A549 (cell line): ENCODE data around the gene NAT10. TPM values are rescaled to one million over a fixed set of nuclear protein-coding genes. Genes with fewer than 3 reads are reported as not detected.
A peak's percentile ranks its signal among the peaks of the same experiment; 100 is the strongest.

Experiments used
- ATAC-seq, 2 experiments: fragments of 200-7000 bp in 1 of 2; fragments of >200 bp in 1 of 2; cut with Nextera tagmentation in 1 of 2; cut with Tn5 transposase in 1 of 2; 3 replicates each; pipeline versions ENCODE4 v1.8.0 to v1.9.1; 2018 to 2020; ENCODE audit warnings: mild to moderate bottlenecking in 1 of 2, moderate library complexity in 1 of 2
- CTCF ChIA-PET: fragments of 300-600 bp; sonication (Branson Sonifier 250); formaldehyde crosslinking; extraction: SDS; loops from one replicate; lab custom pipeline; 2021; ENCODE audit warnings: antibody characterized with exemption, inconsistent platforms; lab: Yijun Ruan, JAX
- POLR2A ChIA-PET: fragments of 350-600 bp; formaldehyde crosslinking; extraction: SDS; loops from one replicate; lab custom pipeline; 2021; ENCODE audit warnings: antibody characterized with exemption, inconsistent platforms; lab: Yijun Ruan, JAX
- DNase-seq, 2 experiments: peaks; one replicate each; pipeline versions ENCODE4 v3.0.0 to v3.0.0-alpha.2; 2011 to 2016; ENCODE audit warnings: low read depth in 1 of 2, low spot score in 1 of 2
- FAIRE-seq: peaks from 2 replicates; lab custom pipeline; 2011; peaks lifted over from hg19 to GRCh38; lab: Jason Lieb, UNC
- H3K27ac ChIP-seq, 2 experiments: fragments of >200 bp; sonication (Bioruptor Twin); formaldehyde crosslinking; 3 replicates each; pipeline ENCODE4 v1.5.1; 2016 to 2017
- H3K4me1 ChIP-seq: fragments of >200 bp; sonication (Bioruptor Twin); formaldehyde crosslinking; 3 replicates; pipeline ENCODE4 v1.6.1; 2016
- H3K4me2 ChIP-seq: fragments of >200 bp; sonication (Bioruptor Twin); formaldehyde crosslinking; 3 replicates; pipeline ENCODE4 v1.6.1; 2016
- H3K4me3 ChIP-seq: fragments of >200 bp; sonication (Bioruptor Twin); formaldehyde crosslinking; 3 replicates; pipeline ENCODE4 v1.5.1; 2016
- H3K9me3 ChIP-seq: fragments of >200 bp; sonication (Bioruptor Twin); formaldehyde crosslinking; 3 replicates; pipeline ENCODE4 v1.6.1; 2016
- EP300 ChIP-seq, 2 experiments: fragments of >200 bp; sonication (Bioruptor Twin); formaldehyde crosslinking; IDR thresholded peaks; 2 replicates in 1 of 2; 3 replicates in 1 of 2; pipeline ENCODE4 v1.6.1; 2016 to 2017
- FOSL2 ChIP-seq, 2 experiments: fragments of 450-650 bp in 1 of 2; fragments of >200 bp in 1 of 2; sonication (Bioruptor Twin) in 1 of 2; formaldehyde crosslinking; IDR thresholded peaks; 2 replicates each; pipeline versions ENCODE4 v1.5.0 to v1.6.1; 2016 to 2020; ENCODE audit warnings: mild to moderate bottlenecking in 1 of 2, moderate library complexity in 1 of 2
- HEYL ChIP-seq: fragments of 250-450 bp; sonication (Bioruptor Pico); IDR thresholded peaks from 2 replicates; pipeline ENCODE4 v1.8.0; 2021; ENCODE audit warnings: mild to moderate bottlenecking, moderate library complexity
- JUN ChIP-seq, 2 experiments: fragments of >200 bp; sonication (Bioruptor Twin); formaldehyde crosslinking; IDR thresholded peaks; 2 replicates in 1 of 2; 3 replicates in 1 of 2; pipeline ENCODE4 v1.6.1; 2016 to 2017
- RAD21 ChIP-seq, 2 experiments: fragments of >200 bp in 1 of 2; sonication (Bioruptor Twin) in 1 of 2; formaldehyde crosslinking in 1 of 2; IDR thresholded peaks in 1 of 2; conservative IDR thresholded peaks in 1 of 2; 2 replicates in 1 of 2; 3 replicates in 1 of 2; pipeline ENCODE4 v1.6.1; 2012 to 2018; ENCODE audit warnings: inconsistent platforms in 1 of 2
- RFX5 ChIP-seq: fragments of 450-650 bp; IDR thresholded peaks from 2 replicates; pipeline ENCODE4 v1.7.1; 2014; ENCODE audit warnings: antibody characterized with exemption, mild to moderate bottlenecking, moderate library complexity
- RNF2 ChIP-seq: fragments of 200-600 bp; sonication (generic); IDR thresholded peaks from 2 replicates; pipeline ENCODE4 v1.6.1; 2016; ENCODE audit warnings: low read depth, mild to moderate bottlenecking, antibody characterized with exemption, moderate library complexity, borderline replicate concordance
- SMC3 ChIP-seq: fragments of >200 bp; sonication (Bioruptor Twin); formaldehyde crosslinking; IDR thresholded peaks from 3 replicates; pipeline ENCODE4 v1.6.1; 2018; ENCODE audit warnings: inconsistent platforms
- ZSCAN20 ChIP-seq: fragments of 250-450 bp; sonication (Bioruptor Pico); IDR thresholded peaks from 2 replicates; pipeline ENCODE4 v1.8.0; 2022; ENCODE audit warnings: mild to moderate bottlenecking, moderate library complexity
- WGBS: methylation state at CpG from one replicate; pipeline ENCODE4 v1.1.6; 2017; ENCODE audit errors: missing lambda C conversion rate; 5-methylcytosine and 5-hydroxymethylcytosine counted together
- polyA plus RNA-seq, 4 experiments: library from polyadenylated mRNA; depleted of rRNA in 3 of 4; stranded (reverse); fragments of >200 nt; fragmentation: RNase III in 1 of 4; extraction: RNeasy Plus Mini Kit Qiagen cat#74134 plus additional on column Dnase treatment in 1 of 4; gene quantifications; 2 replicates in 3 of 4; 3 replicates in 1 of 4; pipeline ENCODE4 v1.2.3, GENCODE V29; 2011 to 2017
- TF ChIP-seq, protein P1 (sequence below): IDR thresholded peaks from 2 replicates; pipeline ENCODE4 v1.6.1; 2012
- TF ChIP-seq, protein P2 (sequence below): IDR thresholded peaks from 2 replicates; pipeline ENCODE4 v1.6.1; 2012; ENCODE audit warnings: low read depth, borderline replicate concordance
- TF ChIP-seq, protein P3 (sequence below): fragments of 150-350 bp; IDR thresholded peaks from 2 replicates; pipeline ENCODE4 v1.6.1; 2014; ENCODE audit warnings: low read depth, mild to moderate bottlenecking, low read length
- TF ChIP-seq, protein P4 (sequence below): fragments of >200 bp; sonication (Bioruptor Twin); formaldehyde crosslinking; IDR thresholded peaks from 3 replicates; pipeline ENCODE4 v1.5.1; 2016
- TF ChIP-seq, protein P5 (sequence below): fragments of 250-450 bp; sonication (Bioruptor Pico); IDR thresholded peaks from 2 replicates; pipeline ENCODE4 v1.5.0; 2021; ENCODE audit warnings: mild to moderate bottlenecking, moderate library complexity, borderline replicate concordance

The NAT10 gene
- polyA plus RNA-seq, 2 of the 4 experiments (the other 2 are of a cell fraction): 38.6 to 59.3 TPM

DNA sequence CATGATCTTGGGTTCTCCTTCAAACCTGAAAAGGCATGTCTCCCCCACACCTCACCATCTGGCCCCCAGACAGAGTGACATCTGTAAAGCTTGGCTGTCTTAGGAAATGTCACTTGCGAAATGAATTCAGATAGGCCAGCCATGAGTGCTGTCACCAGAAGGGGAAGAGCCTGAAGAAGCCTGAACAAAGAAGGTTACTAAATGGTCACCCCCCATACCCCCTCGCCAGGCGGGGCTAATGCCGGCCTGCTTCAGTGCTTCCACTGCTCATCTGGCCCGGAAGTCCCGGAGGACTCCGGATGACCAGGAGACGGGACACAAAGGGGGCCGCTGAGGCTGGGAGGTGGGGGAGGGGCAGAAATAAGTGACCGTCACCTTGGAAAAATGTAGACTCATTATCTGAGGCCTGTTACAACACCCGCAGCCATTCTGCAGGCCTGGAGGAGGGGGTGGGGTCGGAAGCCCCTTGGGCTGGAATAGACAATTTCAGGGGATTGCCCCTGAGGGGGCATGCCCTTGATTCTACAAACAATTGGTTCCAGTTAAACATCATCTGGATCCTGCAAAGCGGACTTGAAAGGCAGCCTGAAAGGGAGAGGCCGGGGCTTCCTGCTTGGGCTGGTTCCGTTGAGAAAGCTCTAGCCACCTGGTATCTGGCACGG, 43.2 kb downstream of the NAT10 start:
- Histone ChIP-seq H3K4me3 (no peak overlapping the region), H3K4me1 (no peaks in the 10 kb centered on the region), H3K9me3 (no peaks in the 10 kb centered on the region), H3K27ac (no peak overlapping the region), H3K4me2 (no peak overlapping the region)
- TF ChIP-seq, protein P1, sequence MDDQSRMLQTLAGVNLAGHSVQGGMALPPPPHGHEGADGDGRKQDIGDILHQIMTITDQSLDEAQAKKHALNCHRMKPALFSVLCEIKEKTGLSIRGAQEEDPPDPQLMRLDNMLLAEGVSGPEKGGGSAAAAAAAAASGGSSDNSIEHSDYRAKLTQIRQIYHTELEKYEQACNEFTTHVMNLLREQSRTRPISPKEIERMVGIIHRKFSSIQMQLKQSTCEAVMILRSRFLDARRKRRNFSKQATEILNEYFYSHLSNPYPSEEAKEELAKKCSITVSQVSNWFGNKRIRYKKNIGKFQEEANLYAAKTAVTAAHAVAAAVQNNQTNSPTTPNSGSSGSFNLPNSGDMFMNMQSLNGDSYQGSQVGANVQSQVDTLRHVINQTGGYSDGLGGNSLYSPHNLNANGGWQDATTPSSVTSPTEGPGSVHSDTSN: no peak
- TF ChIP-seq EP300 (IDR thresholded peaks at IDR 0.05) (no peak), ZSCAN20 (CRISPR knock-in tag) (no peak), RNF2 (no peak), HEYL (no peak)
- TF ChIP-seq, protein P2, sequence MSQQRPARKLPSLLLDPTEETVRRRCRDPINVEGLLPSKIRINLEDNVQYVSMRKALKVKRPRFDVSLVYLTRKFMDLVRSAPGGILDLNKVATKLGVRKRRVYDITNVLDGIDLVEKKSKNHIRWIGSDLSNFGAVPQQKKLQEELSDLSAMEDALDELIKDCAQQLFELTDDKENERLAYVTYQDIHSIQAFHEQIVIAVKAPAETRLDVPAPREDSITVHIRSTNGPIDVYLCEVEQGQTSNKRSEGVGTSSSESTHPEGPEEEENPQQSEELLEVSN: no peak
- CTCF ChIA-PET: interaction anchor here (1.1 to 6.3 kb wide), 8 partner anchors 8 to 331 kb away, joined by 3 to 40 read pairs (median 4); no protein-coding TSS in a partner anchor
- POLR2A ChIA-PET: no interaction called here
- DNase-seq: no peak
- no peak for ATAC-seq
- 91% methylated on average over 16 of the region's 16 CpGs for WGBS
- no peak for FAIRE-seq

DNA sequence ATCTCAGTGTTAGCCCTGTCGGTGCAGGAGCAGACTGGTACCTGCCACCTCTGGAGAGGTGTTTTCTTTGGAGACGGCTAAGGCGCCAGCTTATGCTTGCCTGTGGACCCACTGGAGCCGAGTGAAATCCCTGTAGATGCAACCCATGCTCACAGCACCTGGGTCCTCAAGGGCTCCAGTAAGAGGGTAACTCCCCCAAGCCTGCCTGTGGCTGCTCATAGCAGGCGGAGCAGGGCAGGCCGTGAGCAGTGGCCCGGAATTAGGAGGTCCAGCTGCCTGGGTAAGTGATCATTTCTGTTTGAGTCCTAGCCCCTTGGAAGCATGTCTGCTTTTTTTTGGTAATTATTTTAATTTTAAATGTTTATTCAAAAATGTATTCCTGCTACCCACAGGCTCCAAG, 43.8 kb downstream of the NAT10 start:
- no peak overlapping the region for H3K27ac ChIP-seq
- POLR2A ChIA-PET: no interaction called here
- H3K4me3 ChIP-seq: no peak overlapping the region
- H3K4me1 ChIP-seq: no peaks in the 10 kb centered on the region
- TF ChIP-seq RFX5 (no peak), JUN (IDR thresholded peaks at IDR 0.05) (0 out of 5 replicates have a peak, but pooled peaks of 1 of the 2 experiments have one; percentile 15), FOSL2 (IDR thresholded peaks at IDR 0.05) (no peak), FOSL2 (CRISPR knock-in tag; IDR thresholded peaks at IDR 0.05) (no peak)
- TF ChIP-seq, protein P3, sequence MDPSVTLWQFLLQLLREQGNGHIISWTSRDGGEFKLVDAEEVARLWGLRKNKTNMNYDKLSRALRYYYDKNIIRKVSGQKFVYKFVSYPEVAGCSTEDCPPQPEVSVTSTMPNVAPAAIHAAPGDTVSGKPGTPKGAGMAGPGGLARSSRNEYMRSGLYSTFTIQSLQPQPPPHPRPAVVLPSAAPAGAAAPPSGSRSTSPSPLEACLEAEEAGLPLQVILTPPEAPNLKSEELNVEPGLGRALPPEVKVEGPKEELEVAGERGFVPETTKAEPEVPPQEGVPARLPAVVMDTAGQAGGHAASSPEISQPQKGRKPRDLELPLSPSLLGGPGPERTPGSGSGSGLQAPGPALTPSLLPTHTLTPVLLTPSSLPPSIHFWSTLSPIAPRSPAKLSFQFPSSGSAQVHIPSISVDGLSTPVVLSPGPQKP: no peak
- WGBS: 86% methylated on average over 7 of the region's 7 CpGs
- CTCF ChIA-PET: interaction anchor here (1.1 to 6.3 kb wide), 10 partner anchors 9 to 330 kb away, joined by 3 to 40 read pairs (median 6); partner anchors contain the start of gene ABTB2
- H3K9me3 ChIP-seq: no peaks in the 10 kb centered on the region
- H3K4me2 ChIP-seq: no peak overlapping the region
- FAIRE-seq (no peak), ATAC-seq (peak in 1 of 2 experiments; percentile 5; a peak in 1 of 6 replicates), DNase-seq (no peak)

DNA sequence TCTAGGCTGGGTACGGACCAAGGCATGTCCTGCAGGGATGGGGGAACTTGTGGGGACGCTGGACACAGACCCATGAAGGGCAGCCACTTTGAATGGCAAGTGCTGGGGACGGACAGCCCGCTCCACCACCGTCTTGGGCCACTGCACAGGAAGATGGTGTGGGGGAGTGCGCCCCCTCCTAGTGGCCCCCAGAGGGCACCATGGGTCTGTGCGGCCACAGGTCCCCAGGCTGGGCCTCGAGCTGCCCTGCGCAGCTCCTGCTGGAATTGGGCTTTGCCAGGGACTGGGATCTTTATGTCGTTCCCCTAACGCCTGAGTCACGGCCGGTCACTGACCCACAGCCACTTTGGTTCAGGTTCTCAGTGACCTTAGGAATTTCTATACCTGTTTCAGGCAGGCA, 44.4 kb downstream of the NAT10 start:
- no peaks in the 10 kb centered on the region for H3K4me1 ChIP-seq
- ChIA-PET CTCF (interaction anchor here (1.2 to 6.3 kb wide), 13 partner anchors 9 to 287 kb away, joined by 3 to 40 read pairs (median 5); partner anchors contain the start of gene ABTB2), POLR2A (no interaction called here)
- H3K4me3 ChIP-seq: no peak overlapping the region
- H3K4me2 ChIP-seq: no peak overlapping the region
- H3K27ac ChIP-seq: no peak overlapping the region
- no peak for FAIRE-seq
- 82% methylated on average over 8 of the region's 13 CpGs for WGBS
- DNase-seq: peak; percentile 33 to 36
- no peaks in the 10 kb centered on the region for H3K9me3 ChIP-seq
- TF ChIP-seq SMC3: peak; percentile 48
- peak; percentile 54 to 62 for TF ChIP-seq RAD21 (conservative IDR thresholded peaks at IDR 0.05 in 1 of 2, IDR thresholded peaks at IDR 0.05 in 1 of 2)
- TF ChIP-seq, protein P4, sequence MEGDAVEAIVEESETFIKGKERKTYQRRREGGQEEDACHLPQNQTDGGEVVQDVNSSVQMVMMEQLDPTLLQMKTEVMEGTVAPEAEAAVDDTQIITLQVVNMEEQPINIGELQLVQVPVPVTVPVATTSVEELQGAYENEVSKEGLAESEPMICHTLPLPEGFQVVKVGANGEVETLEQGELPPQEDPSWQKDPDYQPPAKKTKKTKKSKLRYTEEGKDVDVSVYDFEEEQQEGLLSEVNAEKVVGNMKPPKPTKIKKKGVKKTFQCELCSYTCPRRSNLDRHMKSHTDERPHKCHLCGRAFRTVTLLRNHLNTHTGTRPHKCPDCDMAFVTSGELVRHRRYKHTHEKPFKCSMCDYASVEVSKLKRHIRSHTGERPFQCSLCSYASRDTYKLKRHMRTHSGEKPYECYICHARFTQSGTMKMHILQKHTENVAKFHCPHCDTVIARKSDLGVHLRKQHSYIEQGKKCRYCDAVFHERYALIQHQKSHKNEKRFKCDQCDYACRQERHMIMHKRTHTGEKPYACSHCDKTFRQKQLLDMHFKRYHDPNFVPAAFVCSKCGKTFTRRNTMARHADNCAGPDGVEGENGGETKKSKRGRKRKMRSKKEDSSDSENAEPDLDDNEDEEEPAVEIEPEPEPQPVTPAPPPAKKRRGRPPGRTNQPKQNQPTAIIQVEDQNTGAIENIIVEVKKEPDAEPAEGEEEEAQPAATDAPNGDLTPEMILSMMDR: peak; percentile 34
- TF ChIP-seq, protein P5, sequence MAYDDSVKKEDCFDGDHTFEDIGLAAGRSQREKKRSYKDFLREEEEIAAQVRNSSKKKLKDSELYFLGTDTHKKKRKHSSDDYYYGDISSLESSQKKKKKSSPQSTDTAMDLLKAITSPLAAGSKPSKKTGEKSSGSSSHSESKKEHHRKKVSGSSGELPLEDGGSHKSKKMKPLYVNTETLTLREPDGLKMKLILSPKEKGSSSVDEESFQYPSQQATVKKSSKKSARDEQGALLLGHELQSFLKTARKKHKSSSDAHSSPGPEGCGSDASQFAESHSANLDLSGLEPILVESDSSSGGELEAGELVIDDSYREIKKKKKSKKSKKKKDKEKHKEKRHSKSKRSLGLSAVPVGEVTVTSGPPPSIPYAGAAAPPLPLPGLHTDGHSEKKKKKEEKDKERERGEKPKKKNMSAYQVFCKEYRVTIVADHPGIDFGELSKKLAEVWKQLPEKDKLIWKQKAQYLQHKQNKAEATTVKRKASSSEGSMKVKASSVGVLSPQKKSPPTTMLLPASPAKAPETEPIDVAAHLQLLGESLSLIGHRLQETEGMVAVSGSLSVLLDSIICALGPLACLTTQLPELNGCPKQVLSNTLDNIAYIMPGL (CRISPR knock-in tag): no peak
- ATAC-seq: peak; percentile 57 to 80
